CD4-positive, alpha-beta T cell (primary cell): ENCODE measurements around the gene ADCY2. TPM values are rescaled to one million over a fixed set of nuclear protein-coding genes. Genes with fewer than 3 reads are reported as not detected.

ENCODE experiments used
- ATAC-seq: fragments of 200-7000 bp; cut with Tn5 transposase; one replicate; pipeline ENCODE4 v1.10.0; 2022; ENCODE audit warnings: mild to moderate bottlenecking; ENCODE audit not compliant: poor library complexity
- CTCF ChIA-PET: fragments of 350-600 bp; sonication (Branson Sonifier 250); formaldehyde crosslinking; loops from one replicate; lab custom pipeline; 2021; ENCODE audit warnings: antibody characterized with exemption, inconsistent platforms; lab: Charles Lee
- POLR2A ChIA-PET: fragments of 350-600 bp; sonication (Branson Sonifier 250); formaldehyde crosslinking; loops from one replicate; lab custom pipeline; 2021; ENCODE audit warnings: antibody characterized with exemption, inconsistent platforms; lab: Charles Lee
- DNase-seq, 14 experiments: peaks; one replicate each; pipeline ENCODE4 v3.0.0-alpha.2; 2013 to 2020; ENCODE audit warnings: mixed read lengths in 2 of 14
- H3K27ac ChIP-seq, 2 donors: one replicate each; pipeline versions ENCODE4 v1.5.1 to v1.7.0; 2013; ENCODE audit warnings: low read length in 2 of 2, low read depth in 1 of 2, mild to moderate bottlenecking in 1 of 2
- H3K27me3 ChIP-seq, 2 experiments: 1 replicate in 1 of 2; 2 replicates in 1 of 2; pipeline versions ENCODE4 v1.6.1 to v1.7.0; 2013; ENCODE audit warnings: low read length in 2 of 2, control low read depth in 1 of 2, mild to moderate bottlenecking in 1 of 2, moderate library complexity in 1 of 2; ENCODE audit not compliant: insufficient read depth in 2 of 2, control insufficient read depth in 1 of 2
- H3K36me3 ChIP-seq: one replicate; pipeline ENCODE4 v1.6.1; 2013; ENCODE audit warnings: low read length, control low read depth; ENCODE audit not compliant: insufficient read depth
- H3K4me1 ChIP-seq: one replicate; pipeline ENCODE4 v1.6.1; 2013; ENCODE audit warnings: low read length, control low read depth; ENCODE audit not compliant: insufficient read depth
- H3K4me3 ChIP-seq: one replicate; pipeline ENCODE4 v1.5.1; 2013; ENCODE audit warnings: mild to moderate bottlenecking, low read length, moderate library complexity
- H3K9me3 ChIP-seq, 2 experiments: 1 replicate in 1 of 2; 2 replicates in 1 of 2; pipeline versions ENCODE4 v1.6.1 to v1.7.0; 2013; ENCODE audit warnings: low read length in 2 of 2, mild to moderate bottlenecking in 2 of 2, control low read depth in 1 of 2, moderate library complexity in 1 of 2; ENCODE audit not compliant: control insufficient read depth in 1 of 2, insufficient read depth in 1 of 2
- H3K27ac Mint-ChIP-seq: one replicate; pipeline ENCODE4 v1.8.0; 2020; ENCODE audit warnings: mixed read lengths
- H3K27me3 Mint-ChIP-seq: one replicate; pipeline ENCODE4 v1.8.0; 2021; ENCODE audit warnings: mixed read lengths
- H3K36me3 Mint-ChIP-seq: one replicate; pipeline ENCODE4 v1.8.0; 2021; ENCODE audit warnings: low read depth, mixed read lengths
- H3K4me1 Mint-ChIP-seq: one replicate; pipeline ENCODE4 v1.8.0; 2021; ENCODE audit warnings: low read depth, mixed read lengths
- H3K4me3 Mint-ChIP-seq: one replicate; pipeline ENCODE4 v1.8.0; 2020; ENCODE audit warnings: mild to moderate bottlenecking, mixed read lengths
- H3K9me3 Mint-ChIP-seq: one replicate; pipeline ENCODE4 v1.8.0; 2020; ENCODE audit warnings: mixed read lengths
- intact Hi-C, 2 experiments: fragments of 100-400 bp; cut with DNase I in 1 of 2; cut with micrococcal nuclease in 1 of 2; formaldehyde crosslinking; loops; one replicate each; pipeline versions ENCODE4 v1.15.1 to v1.9.0; 2023 to 2025; cut with DNase I, micrococcal nuclease
- total RNA-seq, 174 experiments: library from RNA in 2 of 174; stranded (reverse) in 2 of 174; gene quantifications; one replicate each; pipeline ENCODE4 v1.2.3 and lab custom pipeline; 2021 to 2026
- TF ChIP-seq, protein P1 (sequence below): fragments of 200-600 bp; IDR thresholded peaks from one replicate; pipeline ENCODE4 v1.8.0; 2022; ENCODE audit warnings: antibody characterized with exemption, mild to moderate bottlenecking

Gene ADCY2
- total RNA-seq, 2 experiments from 2014 or later: not detected

DNA sequence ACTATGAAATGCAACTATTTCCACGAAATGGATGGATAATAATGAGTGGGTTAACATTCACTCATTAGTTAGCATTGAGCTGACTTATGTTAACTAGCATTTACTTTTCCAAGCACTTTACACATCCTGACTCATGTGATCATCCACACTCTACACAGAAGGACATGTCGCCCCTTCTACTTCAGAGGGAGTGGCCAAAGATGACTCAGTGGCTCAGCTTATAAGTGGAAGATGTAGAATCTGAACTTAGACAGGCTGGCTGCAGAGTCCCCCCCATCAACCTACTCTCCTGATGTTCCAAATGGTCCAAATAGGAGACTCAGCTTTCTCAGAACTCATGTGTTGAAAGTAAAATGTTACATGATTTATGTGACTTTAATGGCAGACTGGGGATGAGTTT is 146.0 kb downstream of the ADCY2 start:
- intact Hi-C loops: no loop called here
- H3K4me1 ChIP-seq: no peaks in the 10 kb centered on the region
- no peaks in the 10 kb centered on the region for H3K27me3 ChIP-seq
- Mint-ChIP-seq H3K36me3 (no peaks in the 10 kb centered on the region), H3K27ac (no peak overlapping the region), H3K4me3 (no peak overlapping the region), H3K9me3 (no peaks in the 10 kb centered on the region), H3K4me1 (no peaks in the 10 kb centered on the region), H3K27me3 (no peaks in the 10 kb centered on the region)
- no peak overlapping the region for H3K27ac ChIP-seq
- H3K9me3 ChIP-seq: peaks cover 0 to 4% of the 10 kb centered on the region in 2 experiments
- POLR2A ChIA-PET: no interaction called here
- no peak overlapping the region for H3K4me3 ChIP-seq
- DNase-seq (no peak), ATAC-seq (no peak)
- TF ChIP-seq, protein P1, sequence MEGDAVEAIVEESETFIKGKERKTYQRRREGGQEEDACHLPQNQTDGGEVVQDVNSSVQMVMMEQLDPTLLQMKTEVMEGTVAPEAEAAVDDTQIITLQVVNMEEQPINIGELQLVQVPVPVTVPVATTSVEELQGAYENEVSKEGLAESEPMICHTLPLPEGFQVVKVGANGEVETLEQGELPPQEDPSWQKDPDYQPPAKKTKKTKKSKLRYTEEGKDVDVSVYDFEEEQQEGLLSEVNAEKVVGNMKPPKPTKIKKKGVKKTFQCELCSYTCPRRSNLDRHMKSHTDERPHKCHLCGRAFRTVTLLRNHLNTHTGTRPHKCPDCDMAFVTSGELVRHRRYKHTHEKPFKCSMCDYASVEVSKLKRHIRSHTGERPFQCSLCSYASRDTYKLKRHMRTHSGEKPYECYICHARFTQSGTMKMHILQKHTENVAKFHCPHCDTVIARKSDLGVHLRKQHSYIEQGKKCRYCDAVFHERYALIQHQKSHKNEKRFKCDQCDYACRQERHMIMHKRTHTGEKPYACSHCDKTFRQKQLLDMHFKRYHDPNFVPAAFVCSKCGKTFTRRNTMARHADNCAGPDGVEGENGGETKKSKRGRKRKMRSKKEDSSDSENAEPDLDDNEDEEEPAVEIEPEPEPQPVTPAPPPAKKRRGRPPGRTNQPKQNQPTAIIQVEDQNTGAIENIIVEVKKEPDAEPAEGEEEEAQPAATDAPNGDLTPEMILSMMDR: no peak
- CTCF ChIA-PET: no interaction called here
- H3K36me3 ChIP-seq: no peaks in the 10 kb centered on the region

DNA sequence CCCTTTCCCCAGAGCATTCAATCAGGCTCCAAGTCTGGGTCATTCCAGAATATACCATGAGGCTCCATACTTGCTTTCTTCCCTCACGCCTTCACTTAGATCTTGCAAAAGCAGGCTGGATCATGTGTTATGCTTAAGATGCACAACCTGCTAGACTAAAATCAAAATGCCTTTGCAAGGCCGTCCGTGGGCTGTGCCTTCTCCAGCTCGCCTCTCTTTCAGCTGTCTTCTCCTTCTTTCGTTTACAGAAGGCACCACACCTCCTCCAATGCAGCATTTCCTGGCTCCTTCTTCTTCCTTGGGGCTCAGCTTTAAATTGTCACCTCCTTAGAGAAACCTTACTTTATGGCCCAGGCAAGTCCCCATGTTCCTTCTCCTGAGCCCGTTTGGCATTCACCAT is 150.6 kb downstream of the ADCY2 start:
- H3K4me3 Mint-ChIP-seq: no peak overlapping the region
- H3K4me1 Mint-ChIP-seq: no peaks in the 10 kb centered on the region
- H3K27ac Mint-ChIP-seq: no peak overlapping the region
- Histone ChIP-seq H3K4me1 (no peaks in the 10 kb centered on the region), H3K27me3 (no peaks in the 10 kb centered on the region), H3K36me3 (no peaks in the 10 kb centered on the region), H3K27ac (no peak overlapping the region), H3K4me3 (no peak overlapping the region), H3K9me3 (peaks cover 0 to 3% of the 10 kb centered on the region in 2 experiments)
- no peaks in the 10 kb centered on the region for H3K9me3 Mint-ChIP-seq
- no peak for DNase-seq
- H3K27me3 Mint-ChIP-seq: peaks cover 4% of the 10 kb centered on the region
- ATAC-seq: no peak
- ChIA-PET CTCF (no interaction called here), POLR2A (no interaction called here)
- intact Hi-C loops: no loop called here
- TF ChIP-seq, protein P1: no peak
- no peaks in the 10 kb centered on the region for H3K36me3 Mint-ChIP-seq

DNA sequence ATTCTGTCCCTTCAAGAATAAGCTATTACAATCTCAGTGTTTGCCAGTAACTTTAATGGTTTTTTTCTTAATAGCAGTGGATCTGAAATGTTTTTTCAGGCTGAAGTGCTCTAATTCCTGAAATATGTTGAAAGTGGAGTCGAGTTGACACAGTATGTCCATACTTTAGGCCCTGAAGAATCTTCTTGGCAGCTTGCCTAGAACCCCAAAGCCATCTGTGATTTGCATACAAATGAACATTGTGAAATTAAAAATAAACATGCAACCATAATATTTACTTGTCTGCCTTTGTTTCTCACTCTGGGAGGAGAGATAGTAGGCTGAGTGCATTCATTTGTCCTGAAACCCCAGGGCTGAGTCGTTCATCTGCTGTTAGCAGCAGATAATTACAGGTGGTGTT is 152.7 kb downstream of the ADCY2 start:
- no peak overlapping the region for H3K4me3 Mint-ChIP-seq
- no peak for ATAC-seq
- no peaks in the 10 kb centered on the region for H3K36me3 Mint-ChIP-seq
- ChIA-PET POLR2A (no interaction called here), CTCF (no interaction called here)
- H3K27ac Mint-ChIP-seq: no peak overlapping the region
- no peaks in the 10 kb centered on the region for H3K9me3 Mint-ChIP-seq
- intact Hi-C loops: no loop called here
- Histone ChIP-seq H3K27ac (no peak overlapping the region), H3K4me3 (no peak overlapping the region), H3K36me3 (no peaks in the 10 kb centered on the region), H3K27me3 (no peaks in the 10 kb centered on the region), H3K9me3 (peaks cover 0 to 3% of the 10 kb centered on the region in 2 experiments), H3K4me1 (no peaks in the 10 kb centered on the region)
- no peak for DNase-seq
- H3K4me1 Mint-ChIP-seq: no peaks in the 10 kb centered on the region
- TF ChIP-seq, protein P1: no peak
- H3K27me3 Mint-ChIP-seq: peaks cover 4% of the 10 kb centered on the region
